GM12873 (cell line): ENCODE data around the gene RPL14.

Experiments used
- TF ChIP-seq, protein P1 (sequence below): IDR thresholded peaks from 2 replicates; pipeline ENCODE4 v1.5.1; 2012; ENCODE audit warnings: low read depth, mild to moderate bottlenecking, moderate library complexity, low read length, control low read depth; ENCODE audit not compliant: insufficient read depth; ENCODE audit errors: missing control alignments

The RPL14 gene

DNA sequence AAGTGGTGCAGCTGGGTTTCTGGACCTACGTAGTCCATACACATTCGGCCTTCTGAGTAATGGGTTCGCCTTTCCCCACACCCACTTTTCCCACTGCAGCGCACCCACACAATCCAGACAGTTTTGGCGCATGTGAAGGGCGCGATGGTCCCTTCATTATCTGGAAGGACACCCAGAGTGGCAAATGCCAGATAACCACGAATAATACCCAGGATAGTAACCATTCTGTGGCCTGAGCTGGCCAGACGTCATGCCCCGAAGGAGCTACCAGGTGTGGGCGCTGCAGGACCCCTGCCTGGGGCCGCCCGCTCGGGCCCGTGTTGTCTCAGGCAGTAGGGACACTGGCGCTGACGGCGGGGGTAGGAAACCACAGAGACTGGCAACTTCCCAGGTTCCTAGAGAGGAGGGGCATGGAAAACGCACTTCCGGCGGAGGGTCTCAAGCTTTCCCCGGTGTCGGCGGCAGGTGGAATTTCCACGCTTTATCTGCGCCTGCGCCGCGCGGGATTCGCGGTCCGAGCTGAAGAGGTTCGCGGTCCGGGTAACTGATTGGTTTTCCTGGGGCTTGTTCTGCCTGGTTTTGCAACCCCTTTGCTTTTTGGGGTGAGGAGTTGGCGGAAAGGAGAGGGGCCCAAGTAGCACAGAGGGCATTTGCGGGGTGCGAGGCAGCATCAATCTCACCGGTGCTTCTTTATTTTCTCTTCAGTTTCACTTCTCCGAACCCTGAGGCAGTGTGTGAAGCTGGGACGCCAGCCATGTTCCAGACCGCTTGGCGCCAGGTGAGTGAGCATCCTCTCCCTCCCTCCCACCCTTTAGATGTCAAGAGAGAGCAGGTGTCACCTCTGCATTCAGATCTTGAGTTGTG, 48.7 kb downstream of the RPL14 start, which contains the start of gene ZNF620:
Gene ZNF620, plus strand, starts transcription at position 441 of the 864 bp plus-strand sequence. Its CDS starts 314 bp downstream, at position 755.
- TF ChIP-seq, protein P1, sequence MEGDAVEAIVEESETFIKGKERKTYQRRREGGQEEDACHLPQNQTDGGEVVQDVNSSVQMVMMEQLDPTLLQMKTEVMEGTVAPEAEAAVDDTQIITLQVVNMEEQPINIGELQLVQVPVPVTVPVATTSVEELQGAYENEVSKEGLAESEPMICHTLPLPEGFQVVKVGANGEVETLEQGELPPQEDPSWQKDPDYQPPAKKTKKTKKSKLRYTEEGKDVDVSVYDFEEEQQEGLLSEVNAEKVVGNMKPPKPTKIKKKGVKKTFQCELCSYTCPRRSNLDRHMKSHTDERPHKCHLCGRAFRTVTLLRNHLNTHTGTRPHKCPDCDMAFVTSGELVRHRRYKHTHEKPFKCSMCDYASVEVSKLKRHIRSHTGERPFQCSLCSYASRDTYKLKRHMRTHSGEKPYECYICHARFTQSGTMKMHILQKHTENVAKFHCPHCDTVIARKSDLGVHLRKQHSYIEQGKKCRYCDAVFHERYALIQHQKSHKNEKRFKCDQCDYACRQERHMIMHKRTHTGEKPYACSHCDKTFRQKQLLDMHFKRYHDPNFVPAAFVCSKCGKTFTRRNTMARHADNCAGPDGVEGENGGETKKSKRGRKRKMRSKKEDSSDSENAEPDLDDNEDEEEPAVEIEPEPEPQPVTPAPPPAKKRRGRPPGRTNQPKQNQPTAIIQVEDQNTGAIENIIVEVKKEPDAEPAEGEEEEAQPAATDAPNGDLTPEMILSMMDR = peak; percentile 53

DNA sequence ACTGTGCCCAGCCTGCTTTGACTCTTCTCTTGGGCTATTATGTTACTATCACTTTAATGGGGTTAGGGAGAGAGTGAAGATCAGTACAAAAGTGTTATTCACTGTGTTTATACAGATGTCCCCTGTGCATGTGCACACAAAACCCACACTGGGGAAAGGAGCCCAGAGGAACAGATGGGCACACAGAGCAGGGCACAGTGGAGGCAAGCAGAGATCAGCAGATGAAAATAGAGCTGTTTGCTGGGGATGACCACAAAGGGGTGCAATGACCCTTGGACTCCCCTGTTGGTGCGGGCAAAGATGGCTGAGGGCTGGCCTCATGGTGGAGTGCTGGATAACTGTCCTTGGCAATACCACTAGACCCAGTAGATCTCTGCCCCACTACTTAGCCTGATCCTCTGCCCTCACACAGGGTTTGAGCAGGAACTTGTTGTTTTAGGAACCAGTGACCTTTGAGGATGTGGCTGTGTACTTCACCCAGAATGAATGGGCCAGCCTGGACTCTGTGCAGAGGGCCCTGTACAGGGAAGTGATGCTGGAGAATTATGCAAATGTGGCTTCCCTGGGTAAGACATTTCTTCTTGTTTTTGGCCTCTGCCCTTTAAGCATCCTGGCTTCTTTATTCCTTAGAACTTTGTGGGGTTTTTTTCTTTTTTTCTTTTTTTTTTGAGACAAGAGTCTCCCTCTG, 54.0 kb downstream of the RPL14 start:
- TF ChIP-seq, protein P1 = no peak

DNA sequence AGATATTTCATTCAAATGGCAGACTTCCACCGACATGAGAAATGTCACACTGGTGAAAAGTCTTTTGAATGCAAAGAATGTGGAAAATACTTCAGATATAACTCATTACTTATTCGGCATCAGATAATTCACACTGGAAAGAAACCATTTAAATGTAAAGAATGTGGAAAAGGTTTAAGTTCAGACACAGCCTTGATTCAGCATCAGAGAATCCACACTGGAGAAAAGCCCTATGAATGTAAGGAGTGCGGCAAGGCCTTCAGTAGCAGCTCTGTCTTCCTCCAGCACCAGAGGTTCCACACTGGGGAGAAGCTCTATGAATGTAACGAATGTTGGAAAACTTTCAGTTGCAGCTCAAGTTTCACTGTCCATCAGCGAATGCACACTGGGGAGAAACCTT, 59.1 kb downstream of the RPL14 start:
- TF ChIP-seq, protein P1 = no peak

DNA sequence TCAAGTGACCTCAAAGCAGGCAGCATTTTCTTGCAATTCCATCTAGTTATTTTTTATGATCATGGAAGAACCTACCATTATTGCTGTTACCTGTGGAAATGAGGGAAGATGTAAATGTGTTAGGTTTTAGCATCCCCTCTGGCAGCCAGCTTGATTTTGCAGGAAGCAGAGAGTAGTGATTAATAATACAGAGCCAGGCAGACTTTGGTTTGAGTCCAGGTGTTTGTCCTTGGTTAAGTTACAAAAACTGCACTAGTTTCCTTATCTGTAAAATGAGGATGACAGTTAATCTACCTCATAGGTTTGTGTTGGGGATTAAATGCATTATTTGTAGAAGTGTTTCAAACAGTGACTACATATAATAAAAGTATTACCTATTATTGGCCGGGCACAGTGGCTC, 60.9 kb downstream of the RPL14 start:
- TF ChIP-seq, protein P1 = no peak
